ENCODE data around the gene CALY.

CALY gene

GRCh38 chr10:133299224-133299623, 37.5 kb downstream of the CALY start:
- TF ChIP-seq CTCF (IDR thresholded peaks at IDR 0.05; ENCODE audit: extremely low read depth, missing control alignments): no peak
- DNase-seq (ENCODE audit: low spot score): no peak

GRCh38 chr10:133298466-133298865, 38.2 kb downstream of the CALY start:
- DNase-seq (ENCODE audit: low spot score): no peak
- no peak for TF ChIP-seq CTCF (IDR thresholded peaks at IDR 0.05; ENCODE audit: extremely low read depth, missing control alignments)

GRCh38 chr10:133297504-133297903, 39.2 kb downstream of the CALY start:
- TF ChIP-seq CTCF (IDR thresholded peaks at IDR 0.05; ENCODE audit: extremely low read depth, missing control alignments): no peak
- no peak for DNase-seq (ENCODE audit: low spot score)

- DNase-seq (ENCODE audit: low spot score): no peak
- TF ChIP-seq CTCF (IDR thresholded peaks at IDR 0.05; ENCODE audit: extremely low read depth, missing control alignments): no peak
These were observed 41.0 kb downstream of the CALY start for GRCh38 chr10:133295426-133296320.

- no peak for DNase-seq (ENCODE audit: low spot score)
- TF ChIP-seq CTCF (IDR thresholded peaks at IDR 0.05; ENCODE audit: extremely low read depth, missing control alignments): no peak
These were observed 42.5 kb downstream of the CALY start for GRCh38 chr10:133294189-133294588.

GRCh38 chr10:133293810-133294119, 42.9 kb downstream of the CALY start:
- no peak for TF ChIP-seq CTCF (IDR thresholded peaks at IDR 0.05; ENCODE audit: extremely low read depth, missing control alignments)
- no peak for DNase-seq (ENCODE audit: low spot score)

GRCh38 chr10:133292919-133293809, 43.5 kb downstream of the CALY start:
- no peak for DNase-seq (ENCODE audit: low spot score)
- TF ChIP-seq CTCF (IDR thresholded peaks at IDR 0.05; ENCODE audit: extremely low read depth, missing control alignments): no peak
